Measurements from ENCODE around the gene RAB10.
"Not testable (repeated sequence)": the region's sequence is repeated elsewhere in the genome, so short reads cannot be mapped to it uniquely, and the experiment has no call there.

RAB10 gene

DNA sequence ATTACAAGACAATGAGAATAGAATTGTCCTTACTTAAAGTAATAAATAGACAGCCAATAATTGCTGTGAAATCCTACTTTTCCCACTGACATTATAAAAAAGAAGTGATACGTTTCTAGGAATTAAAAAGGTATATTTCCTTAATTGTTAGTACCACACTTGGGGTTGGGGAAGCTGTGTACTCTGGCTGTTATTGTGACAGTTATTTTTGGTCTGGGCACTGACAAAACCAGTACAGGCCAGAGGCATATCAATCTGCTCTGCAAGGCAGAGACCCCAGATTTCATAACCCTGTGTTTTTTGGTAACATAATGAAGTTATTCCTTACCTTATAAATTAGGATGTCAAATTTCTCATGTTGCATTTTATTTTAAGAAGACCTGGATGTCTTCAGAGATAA lies 66.5 kb downstream of the RAB10 start:
- FAIRE-seq, result no peak

DNA sequence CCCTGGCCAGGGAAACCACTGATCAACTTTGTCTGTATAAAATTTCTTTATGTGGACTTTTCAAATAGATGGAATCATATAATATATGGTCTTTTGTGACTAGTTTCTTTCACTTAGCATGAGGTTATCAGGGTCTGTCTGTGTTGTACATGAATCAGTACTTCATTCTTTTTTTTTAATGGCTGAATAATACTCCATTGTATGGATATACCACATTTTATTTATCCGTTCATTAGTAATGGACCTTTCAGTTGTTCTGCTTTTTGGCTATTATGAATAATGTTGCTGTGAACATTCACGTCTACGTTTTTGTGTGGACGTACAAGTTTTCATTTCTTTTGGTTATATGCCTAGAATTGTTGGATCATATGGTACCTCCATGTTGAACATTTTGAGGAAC lies 69.9 kb downstream of the RAB10 start:
- peak; percentile 17 for FAIRE-seq

DNA sequence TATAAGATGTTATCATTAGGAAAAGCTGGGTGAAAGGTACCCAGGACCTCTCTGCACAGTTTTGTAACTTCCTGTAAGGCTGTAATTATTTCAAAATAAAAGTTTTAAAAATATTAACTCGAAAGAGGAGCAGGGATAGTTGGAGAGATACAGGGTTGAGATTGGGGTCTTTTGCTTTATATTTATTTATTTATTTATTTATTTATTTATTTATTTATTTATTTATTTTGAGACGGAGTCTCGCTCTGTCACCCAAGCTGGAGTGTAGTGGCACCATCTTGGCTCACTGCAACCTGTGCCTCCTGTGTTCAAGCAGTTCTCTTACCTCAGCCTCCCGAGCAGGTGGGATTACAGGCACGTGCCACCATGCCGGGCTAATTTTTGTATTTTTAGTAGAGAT lies 74.8 kb downstream of the RAB10 start:
- not testable (repeated sequence) for FAIRE-seq

DNA sequence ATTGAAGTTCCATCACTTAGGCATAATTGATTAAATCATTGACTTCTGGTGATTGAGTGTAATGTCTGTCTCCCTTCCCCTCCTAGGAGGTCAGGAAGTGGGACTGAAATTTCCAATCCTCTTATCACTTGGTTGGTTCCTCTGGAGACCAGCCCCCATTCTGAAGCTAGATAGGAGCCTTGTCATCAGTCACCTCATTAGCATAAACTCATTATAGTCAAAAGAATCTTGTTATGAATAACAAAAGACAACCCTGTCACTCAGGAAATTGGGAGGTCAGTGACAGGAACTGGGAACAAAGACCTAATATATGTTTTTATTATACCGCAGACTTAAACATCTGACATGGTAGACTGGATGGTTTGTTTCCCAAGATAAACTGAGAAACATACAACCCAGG lies 78.3 kb downstream of the RAB10 start:
- FAIRE-seq, result no peak

DNA sequence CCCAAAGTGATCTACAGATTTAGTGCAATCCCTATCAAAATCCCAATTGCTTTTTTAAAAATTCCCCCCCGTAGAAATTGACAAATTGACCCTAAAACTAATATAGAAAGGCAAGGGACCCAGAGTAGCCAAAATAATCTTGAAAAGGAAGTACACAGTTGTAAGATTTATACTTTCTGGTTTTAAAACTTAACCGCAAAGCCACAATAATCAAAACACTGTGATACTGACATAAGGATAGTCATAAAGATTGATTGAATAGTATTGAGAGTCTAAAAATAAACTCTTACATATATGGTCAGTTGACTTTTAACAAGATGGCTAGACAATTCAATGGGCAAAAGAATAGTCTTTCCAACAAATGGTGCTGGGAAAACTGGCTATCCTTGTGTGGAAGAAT lies 80.3 kb downstream of the RAB10 start:
- FAIRE-seq, result no peak

DNA sequence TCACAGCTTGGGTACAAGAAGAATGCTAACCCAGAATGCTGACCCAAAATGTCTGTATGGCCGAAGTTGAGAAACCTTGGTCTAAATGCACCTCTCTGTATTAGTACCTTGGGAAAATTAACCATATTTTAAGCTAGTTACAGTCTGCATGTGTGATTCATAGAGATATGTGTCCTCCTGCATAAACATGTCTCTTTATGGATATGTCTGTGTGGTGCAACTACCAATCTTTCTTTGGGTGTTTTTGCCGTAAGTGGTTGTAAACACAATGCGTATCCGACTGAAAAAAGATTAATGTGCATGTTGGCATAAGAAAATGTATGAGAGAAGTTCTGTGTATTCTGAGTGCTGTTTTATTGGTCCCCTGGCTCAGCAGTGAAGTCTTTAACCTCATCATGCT lies 84.8 kb downstream of the RAB10 start:
- no peak for FAIRE-seq

DNA sequence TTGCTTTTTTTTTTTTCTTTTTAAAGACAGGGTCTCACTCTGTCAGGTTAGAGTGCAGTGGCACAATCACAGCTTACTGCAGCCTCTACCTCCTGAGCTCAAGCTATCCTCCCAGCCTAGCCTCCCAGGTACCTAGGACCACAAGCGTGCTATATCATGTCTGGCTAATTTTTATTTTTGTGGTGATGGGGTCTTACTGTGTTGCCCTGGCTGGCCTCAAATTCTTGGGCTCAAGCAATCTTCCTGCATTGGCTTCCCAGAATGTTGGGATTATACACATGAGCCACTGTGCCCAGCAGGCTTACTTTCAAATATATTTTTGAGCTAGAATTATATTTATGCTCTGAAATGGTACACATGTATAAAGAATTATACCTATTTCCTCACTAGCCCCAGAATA lies 85.6 kb downstream of the RAB10 start:
- FAIRE-seq, result no peak

DNA sequence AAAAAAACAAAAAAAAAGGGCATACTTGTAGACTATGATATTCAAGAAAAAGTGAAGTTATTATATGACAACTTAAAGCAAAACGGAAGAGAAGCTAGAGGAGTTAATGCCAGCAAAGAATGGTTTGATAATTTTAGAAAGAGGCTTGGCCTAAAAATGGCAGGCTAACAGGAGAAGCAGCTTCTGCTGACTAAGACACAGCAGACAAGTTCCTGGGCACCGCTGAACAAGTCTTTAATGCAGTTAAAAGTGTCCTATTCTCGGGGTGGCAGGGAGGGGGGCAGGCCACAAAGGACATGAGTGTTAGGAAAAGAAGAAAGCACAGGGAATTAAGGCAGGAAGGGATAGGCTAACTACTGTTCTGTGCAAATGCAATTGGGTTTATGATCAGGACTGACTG lies 88.7 kb downstream of the RAB10 start:
- FAIRE-seq, result no peak

DNA sequence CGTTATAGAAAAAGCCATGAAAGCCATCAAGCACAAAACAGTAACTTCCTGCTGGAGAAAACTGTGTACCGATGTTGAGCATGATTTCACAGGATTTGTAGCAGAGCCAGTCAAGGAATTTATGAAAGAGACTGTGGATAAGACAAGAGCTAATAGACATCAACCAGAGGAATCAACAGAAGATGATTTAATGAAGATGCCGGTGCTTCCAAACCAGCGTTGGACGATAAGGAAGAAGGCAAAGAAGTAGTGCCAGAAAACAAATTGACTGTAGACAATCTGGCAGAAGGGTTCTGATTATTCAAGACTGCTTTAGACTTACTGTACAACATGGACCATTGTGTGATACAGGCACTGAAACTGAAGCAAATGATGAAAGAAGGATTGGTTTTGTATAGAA lies 89.5 kb downstream of the RAB10 start:
- FAIRE-seq, result no peak

DNA sequence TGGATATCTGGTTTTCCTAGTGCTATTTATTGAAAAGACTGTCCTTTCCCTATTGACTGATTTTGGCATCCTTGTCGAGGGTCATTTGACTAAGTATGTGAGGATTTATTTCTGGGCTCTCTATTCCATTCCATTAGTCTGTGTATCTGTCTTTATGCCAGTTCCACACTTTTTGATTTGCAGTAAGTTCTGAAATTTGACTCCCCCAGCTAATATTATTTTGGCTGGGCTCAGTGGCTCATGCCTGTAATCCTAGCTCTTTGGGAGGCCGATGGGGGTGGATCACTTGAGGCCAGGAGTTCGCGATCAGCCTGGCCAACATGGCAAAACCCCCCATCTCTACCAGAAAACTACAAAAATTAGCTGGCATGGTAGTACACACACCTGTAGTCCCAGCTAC lies 92.2 kb downstream of the RAB10 start:
- FAIRE-seq, result no peak

DNA sequence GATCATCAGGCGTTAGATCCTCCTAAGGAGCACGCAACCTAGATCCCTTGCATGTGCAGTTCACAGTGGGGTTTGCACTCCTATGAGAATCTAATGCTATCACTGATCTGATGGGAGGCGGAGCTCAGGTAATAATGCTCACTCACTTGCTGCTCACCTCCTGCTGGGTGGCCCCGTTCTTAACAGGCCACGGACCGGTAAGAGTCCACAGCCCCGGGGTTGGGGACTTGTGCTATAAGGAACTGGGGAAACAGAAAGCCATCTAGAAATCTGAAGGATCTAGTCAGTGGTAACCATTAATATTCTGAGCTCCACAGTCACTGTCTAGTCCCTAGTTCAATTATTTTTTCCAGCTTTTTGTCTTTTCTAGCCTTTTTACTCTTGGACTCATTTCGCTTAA lies 94.3 kb downstream of the RAB10 start:
- FAIRE-seq, result no peak

DNA sequence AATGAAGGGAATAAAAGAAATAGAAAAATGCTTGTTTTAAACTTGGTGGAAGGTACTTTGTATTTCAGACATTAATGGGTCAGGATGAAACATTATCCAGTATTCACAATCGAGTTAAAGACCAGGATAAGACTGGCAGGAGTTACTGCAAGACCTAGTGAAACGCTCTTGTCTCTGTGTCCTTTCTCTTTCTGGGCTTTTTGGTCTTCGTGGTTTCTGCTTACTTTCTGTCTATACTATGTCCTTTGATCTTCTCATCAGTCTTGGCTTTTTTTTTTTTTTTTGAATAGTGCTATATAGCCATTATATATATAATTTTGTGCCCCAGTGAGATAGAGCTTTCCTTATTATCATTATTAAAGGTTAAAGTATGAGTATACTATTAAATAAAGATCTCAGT lies 96.9 kb downstream of the RAB10 start:
- FAIRE-seq, result no peak

DNA sequence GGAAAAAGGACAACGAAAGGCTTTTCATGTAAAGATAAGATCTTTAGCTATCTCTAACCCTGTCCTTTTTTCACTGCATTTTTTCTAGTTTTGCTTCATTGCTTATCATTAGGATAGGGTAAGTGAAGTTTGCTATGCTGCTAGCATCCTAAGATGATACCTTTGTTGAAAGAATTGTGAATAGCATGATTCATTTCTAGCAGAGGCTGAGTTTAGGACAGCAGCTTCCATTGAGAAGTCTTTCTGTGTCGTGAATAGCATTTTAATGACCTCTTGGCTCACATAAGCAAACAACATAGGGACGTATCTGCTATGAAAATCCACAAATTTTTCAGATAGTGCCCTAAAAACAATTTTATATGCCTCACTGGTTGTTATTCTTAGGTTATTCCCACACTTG lies 102.6 kb downstream of the RAB10 start:
- FAIRE-seq, result no peak

DNA sequence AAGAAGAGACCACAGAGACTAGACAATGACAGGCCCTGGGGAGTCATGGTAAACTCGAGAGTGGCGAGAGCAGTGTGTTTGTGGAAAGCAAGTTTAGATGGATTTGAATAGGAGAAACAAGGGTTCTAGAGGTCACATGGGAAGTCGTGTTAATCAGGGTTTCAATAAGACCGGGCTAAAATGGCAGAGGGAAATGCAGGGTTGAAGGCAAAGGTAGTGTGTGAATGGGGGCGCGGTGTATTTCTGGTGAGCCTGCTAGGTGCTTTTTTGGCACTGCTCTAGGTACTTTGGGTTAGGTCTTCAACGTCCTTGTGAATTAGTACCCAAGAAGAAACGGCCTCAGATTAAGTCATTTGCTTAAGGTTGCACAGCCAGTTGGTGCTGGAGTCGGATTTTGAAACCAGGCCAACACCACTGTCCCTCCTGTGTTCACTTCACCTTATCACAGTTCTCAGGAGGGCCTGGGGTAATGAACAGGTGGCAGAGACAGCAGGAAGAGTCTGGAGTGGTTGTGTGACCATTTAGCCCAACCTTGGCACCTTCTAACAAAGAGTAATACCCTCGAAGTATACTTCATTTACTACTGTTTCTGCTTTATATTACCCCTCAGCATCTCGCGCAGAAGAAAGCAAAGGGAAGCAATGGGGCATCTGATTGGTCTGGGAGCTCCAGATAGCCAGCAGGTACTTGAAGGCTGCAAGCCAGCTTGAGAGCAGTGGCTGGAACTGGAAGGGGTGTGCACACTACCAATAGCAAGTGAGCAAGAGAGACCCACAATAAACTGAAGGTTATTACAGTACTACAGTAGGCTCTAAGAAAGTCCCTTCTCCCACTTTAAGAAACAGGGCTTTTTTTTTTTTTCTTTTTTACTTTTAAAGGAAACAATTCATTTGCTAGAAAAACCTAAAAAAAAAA lies 105.6 kb downstream of the RAB10 start:
- no peak for FAIRE-seq

DNA sequence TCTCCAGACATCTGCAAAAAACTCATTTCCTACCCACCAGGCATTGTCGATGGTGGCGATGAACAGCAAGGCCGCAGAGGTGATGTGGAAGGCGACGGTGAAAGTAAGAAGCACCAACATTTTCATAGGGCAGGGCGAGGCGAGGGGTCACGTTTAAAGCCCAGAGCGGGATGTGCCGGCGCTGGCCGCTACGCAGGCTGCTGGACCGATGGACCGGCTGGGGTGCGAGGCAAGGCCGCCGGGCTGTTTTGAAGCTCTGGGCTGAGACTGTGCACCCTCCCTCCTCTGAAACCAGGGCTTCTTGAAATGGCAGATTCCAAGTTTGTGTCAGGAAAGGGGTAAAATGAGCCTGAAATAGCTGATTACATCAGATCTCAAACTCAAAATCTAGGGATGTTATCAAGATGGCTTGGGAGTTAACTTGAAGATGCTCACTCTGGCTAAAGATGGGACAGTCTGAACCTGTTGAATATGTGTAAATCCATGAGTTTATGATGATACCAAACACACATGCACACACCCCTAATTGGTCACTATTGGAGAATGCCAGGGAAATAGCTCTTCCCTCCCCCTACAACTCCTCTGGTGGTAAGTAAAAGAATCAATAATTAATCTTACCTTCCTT lies 107.4 kb downstream of the RAB10 start:
- no peak for FAIRE-seq

DNA sequence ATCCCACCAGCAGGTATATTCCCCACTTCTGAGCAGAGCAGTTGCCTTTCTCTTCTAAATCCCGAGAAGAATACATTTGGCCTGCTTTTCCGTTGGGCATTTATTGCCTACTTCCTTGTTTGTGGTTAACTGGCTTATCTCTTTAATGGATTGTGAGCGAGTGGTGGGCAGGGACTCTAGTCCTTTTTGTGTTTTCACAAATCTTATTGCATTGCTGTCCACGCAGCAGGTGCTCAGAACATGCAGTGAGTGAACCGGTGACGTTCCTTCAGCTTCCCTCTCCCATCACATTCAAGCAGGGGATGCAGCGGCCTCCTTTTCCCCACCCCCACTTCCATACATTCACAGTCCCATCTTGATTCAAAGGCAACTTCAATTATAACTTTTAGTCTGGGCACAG lies 110.1 kb downstream of the RAB10 start:
- FAIRE-seq, result no peak

DNA sequence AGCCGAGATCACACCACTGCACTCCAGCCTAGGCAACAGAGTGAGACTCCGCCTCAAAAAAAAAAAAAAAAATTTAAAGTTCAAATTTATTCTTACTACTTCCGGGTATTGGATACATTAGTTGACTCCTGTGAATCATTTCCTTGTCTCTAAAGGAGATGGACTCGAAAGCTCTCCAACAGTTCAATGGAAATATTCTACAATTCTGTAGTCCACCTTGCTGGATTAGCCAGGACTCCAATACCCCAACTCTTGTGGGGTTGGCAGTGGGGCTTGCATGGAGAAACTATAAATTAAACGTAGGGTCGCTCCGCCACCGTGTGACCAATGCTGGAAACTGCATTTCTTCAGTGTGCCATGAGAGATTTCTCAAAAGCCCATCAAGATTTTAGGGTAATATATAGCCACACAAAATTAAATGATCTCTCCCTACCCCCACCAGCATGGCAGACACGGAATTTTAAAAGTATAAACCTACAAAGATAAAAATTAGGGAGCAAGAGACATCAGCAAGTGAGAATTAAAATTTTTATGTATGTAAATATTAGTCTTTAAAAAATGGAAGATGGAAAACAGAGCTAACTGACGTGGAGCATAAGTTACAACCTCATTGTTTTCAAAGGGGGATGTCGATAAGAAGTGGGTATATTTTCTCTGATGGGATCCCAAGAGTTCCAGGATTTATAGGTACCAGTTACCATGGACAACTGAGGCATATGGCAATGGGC lies 111.2 kb downstream of the RAB10 start:
- peak; percentile 71 for FAIRE-seq

DNA sequence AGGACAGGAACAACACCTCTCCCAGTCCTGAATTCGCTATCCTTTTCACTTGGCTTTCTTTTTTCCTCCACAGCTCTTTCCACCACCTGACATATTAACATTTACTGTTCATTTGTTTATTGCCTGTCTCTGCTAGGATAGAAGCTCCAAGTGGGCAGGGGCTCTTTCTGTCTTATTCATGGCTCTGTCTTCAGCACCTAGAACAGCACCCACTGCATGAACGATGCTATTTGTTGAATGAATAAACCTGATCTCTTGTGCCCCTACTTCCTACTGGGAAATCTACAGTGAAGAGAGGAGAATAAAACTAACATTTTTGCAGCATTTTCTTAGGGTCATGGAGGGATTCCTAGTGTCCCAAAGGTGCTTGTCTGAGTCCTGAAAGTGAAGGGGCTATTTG lies 114.6 kb downstream of the RAB10 start:
- no peak for FAIRE-seq

DNA sequence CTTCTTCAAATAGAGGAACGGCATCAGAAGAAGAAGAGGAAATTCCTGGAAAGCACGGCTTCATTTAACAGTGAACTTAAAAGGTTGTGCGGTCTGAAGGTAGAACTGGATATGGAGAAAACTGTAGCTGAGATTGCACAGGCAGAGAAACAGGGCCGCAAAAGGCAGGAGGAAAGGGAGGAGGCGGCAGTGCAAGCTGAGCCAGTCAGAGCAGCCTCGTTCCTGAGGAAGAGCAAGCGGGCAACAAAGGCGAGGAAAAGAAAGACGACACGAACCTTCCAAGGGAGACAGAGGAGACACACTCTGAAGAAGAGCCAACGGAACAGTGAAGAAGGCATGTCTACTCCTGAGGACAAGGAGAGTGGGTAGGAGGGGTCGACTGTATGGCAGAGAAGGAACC lies 116.4 kb downstream of the RAB10 start:
- FAIRE-seq, result no peak

DNA sequence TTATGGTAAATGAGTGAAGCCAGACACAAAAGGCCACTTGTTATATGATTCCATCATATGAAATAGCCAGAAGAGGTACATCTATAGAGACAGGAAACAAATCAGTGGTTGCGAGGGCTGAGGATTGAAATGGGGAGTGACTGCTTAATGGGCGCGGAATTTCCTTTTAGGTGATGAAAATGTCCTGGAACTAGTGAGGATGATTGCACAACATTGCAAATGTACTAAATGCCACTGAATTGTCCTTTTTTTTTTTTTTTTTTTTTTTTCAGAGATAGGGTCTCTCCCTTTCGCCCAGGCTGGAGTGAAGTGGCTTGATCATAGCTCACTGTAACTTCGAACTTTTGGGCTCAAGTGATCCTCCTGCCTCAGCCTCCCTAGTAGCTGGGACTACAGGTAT lies 123.7 kb downstream of the RAB10 start:
- no peak for FAIRE-seq

DNA sequence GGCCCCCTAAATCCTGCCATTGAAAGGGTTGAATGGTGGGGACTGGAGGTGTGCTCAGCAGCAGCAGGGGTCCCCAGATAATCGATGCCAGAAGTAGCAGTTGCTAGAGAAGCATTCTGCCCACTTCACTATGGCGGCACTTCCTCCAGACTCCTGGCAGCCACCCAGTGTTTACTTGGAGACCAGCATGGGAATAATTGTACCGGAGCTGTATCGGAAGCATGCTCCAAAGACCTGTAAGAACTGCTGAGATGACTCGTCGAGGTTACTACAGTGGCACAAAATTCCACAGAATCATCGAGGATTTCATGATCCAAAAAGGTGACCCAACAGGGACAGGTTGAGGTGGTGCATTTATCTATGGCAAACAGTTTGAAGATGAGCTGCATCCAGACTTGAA lies 128.0 kb downstream of the RAB10 start:
- no peak for FAIRE-seq

DNA sequence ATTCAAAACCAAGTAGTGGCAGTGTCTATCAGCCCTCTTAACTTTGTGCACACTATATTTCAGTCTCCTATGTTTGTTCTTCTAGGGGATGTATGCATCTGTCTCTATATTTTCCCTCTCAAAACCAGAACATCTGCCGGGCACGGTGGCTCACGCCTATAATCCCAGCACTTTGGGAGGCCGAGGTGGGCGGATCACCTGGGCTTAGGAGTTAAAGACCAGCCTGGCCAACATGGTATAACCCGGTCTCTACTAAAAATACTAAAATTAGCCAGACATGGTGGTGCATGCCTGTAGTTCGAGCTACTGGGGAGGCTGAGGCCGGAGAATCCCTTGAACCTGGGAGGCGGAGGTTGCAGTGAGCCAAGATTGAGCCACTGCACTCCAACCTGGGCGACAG lies 129.1 kb downstream of the RAB10 start:
- FAIRE-seq, result no peak

DNA sequence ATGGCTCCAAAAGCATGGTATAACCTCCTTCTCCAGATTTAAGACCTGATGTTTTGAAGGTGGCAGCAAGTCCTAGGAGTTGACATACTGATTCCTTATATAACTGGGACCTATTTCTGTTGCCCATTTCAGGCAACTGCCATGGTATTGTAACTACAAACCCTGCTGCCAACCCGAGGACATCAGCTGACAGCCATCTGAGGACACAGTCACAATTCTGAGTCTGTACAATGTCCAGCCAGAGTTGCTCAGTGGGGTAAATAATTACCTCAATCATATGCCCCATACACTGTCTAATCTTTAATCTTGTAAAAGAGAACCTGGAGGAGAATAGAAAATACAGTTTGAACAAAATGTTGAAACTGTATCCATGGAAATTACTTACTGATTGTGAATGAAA lies 130.3 kb downstream of the RAB10 start:
- FAIRE-seq, result no peak

DNA sequence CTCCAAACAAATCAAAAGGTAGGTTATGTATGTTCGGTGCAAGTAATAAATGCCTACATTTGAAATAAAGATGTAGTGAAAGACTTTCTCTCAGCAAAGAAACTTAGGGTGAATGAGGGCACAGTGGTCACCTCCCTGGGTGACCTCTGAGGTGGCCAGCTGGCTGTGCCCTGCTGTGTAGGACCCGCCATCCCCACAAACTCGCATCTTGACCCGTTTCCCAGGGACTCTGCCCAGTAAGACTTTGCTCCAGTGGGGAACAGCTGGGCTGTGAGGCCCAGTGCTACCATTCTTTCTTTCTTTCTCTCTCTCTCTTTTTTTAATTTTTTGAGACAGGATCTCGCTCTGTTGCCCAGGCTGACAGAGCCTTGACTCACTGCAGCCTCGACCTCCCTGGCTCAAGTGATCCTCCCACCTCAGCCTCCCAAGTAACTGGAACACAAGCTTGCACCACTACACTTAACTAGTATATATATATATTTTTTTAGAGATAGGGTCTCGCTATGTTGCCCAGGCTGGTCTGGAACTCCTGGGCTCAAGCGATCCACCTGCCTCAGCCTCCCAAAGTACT lies 130.8 kb downstream of the RAB10 start:
- no peak for FAIRE-seq
